ENCODE results near the gene PRPH. TPM values are rescaled to one million over a fixed set of nuclear protein-coding genes. Genes with fewer than 3 reads are reported as not detected.
"Not testable (repeated sequence)": the region's sequence is repeated elsewhere in the genome, so short reads cannot be mapped to it uniquely, and the experiment has no call there.

Gene PRPH
- polyA plus RNA-seq, 4 donors = 9.1 to 89.9 TPM; not detected in 2

DNA sequence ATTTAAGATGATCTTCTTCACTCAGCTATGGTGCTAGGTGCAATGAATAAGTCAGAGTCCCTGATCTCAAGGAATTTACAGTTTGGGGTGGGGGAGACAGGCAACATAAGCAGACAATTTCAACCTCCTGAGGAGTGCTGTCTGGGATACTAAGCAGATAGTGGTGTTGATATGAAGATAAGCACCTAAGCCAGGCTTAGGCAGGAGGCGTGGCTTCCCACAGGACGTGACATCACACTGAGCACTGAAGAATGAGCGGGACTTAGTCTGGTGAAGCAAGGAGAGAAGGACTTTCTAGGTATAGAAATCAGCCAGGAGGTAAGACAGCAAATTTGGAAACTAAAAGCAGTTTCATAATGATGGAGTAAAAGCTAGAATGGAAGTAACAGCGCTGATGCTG is 6.8 kb downstream of the PRPH start:
- peaks cover 0 to 47% (median 14%) of the 10 kb centered on the region in 3 donors for H3K27me3 ChIP-seq (ENCODE audit: control insufficient read depth in 3 of 3, insufficient read depth in 3 of 3, low read length in 3 of 3)
- H3K9me3 ChIP-seq (ENCODE audit: control insufficient read depth in 2 of 2, insufficient read depth in 1 of 2, low read depth in 1 of 2, low read length in 1 of 2) = no peaks in the 10 kb centered on the region

DNA sequence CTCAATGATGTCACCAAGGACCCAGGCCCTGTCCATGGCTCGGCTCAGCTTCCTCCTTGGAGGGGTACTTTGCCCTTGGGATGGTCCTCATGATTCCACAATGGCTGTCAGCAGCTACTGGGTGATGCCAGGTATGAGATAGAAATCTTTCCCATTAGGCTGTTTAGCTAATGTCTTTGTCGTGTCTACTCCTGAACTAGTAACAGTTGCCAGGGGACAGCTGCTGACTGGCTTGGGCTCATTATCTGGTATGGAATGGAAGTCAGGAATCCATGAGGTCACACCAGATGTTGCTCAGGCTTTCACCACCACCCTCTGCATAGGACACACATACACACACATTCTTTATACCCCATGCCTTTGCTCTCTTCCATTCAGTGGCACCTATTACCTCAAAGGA is 9.2 kb downstream of the PRPH start:
- no peaks in the 10 kb centered on the region for H3K4me1 ChIP-seq (ENCODE audit: control insufficient read depth in 3 of 3, insufficient read depth in 2 of 3, low read depth in 1 of 3, low read length in 2 of 3)
- H3K27me3 ChIP-seq (ENCODE audit: control insufficient read depth in 3 of 3, insufficient read depth in 3 of 3, low read length in 3 of 3) = peaks cover 0 to 29% (median 0%) of the 10 kb centered on the region in 3 donors
- no peak overlapping the region for H3K27ac ChIP-seq (ENCODE audit: low read depth in 1 of 3, low read length in 2 of 3)
- no peaks in the 10 kb centered on the region for H3K36me3 ChIP-seq (ENCODE audit: control insufficient read depth in 3 of 3, insufficient read depth in 2 of 3, low read depth in 1 of 3, low read length in 3 of 3)
- H3K4me3 ChIP-seq (ENCODE audit: low read depth in 1 of 3, low read length in 3 of 3) = no peak overlapping the region
- no peak for FAIRE-seq
- 35 to 73% (median 63%) methylated on average over 2 of the region's 2 CpGs for WGBS, 3 donors
- no peak for DNase-seq
- H3K9me3 ChIP-seq (ENCODE audit: control insufficient read depth in 2 of 2, insufficient read depth in 1 of 2, low read depth in 1 of 2, low read length in 1 of 2) = no peaks in the 10 kb centered on the region

More for the DNA sequence above, 6.8 kb downstream of the PRPH start:
- FAIRE-seq (no peak), DNase-seq (no peak)
- no peak overlapping the region for H3K27ac ChIP-seq (ENCODE audit: low read depth in 1 of 3, low read length in 2 of 3)
- H3K36me3 ChIP-seq (ENCODE audit: control insufficient read depth in 3 of 3, insufficient read depth in 2 of 3, low read depth in 1 of 3, low read length in 3 of 3) = no peaks in the 10 kb centered on the region
- peaks cover 1 to 6% (median 5%) of the 10 kb centered on the region in 3 donors for H3K4me1 ChIP-seq (ENCODE audit: control insufficient read depth in 3 of 3, insufficient read depth in 2 of 3, low read depth in 1 of 3, low read length in 2 of 3)
- WGBS, 3 donors = 52 to 56% (median 54%) methylated on average over 4 of the region's 4 CpGs
- no peak overlapping the region for H3K4me3 ChIP-seq (ENCODE audit: low read depth in 1 of 3, low read length in 3 of 3)

DNA sequence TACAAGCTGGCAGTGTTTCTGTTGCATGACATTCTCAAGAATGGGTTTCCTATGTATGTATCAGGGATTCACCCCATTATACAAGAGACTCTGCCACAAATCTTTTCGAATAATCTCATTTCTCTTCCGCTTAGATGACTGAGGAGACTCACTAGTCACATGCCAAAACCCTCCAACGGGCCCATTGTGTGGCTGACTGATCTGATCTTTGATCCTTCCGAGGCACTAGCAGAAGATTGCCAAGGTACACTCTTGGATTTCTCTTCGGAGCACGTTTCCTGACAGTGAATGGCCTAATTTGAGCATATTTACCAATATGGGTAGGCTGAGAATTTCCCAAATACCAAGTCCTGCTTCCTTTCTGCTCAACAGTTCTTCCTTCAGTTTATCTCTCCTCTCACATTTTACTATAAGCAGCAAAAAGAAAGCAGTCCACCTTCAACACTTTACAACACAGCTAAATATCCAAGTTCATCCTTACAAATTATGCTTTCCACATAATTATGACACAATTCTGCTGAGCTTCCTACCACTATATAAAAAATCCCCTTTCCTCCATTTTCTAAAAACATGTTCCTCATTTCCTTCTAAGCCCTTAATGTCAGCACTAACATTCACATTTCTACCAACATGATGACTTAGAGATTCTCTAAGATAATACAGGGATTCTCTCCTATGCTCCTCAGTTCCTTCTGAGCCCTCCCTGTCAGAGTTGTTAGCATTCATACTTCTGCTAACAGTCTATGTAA is 11.0 kb downstream of the PRPH start:
- FAIRE-seq (no peak), DNase-seq (peak in 1 of 2 donors; percentile 45)
- no peaks in the 10 kb centered on the region for H3K36me3 ChIP-seq (ENCODE audit: control insufficient read depth in 3 of 3, insufficient read depth in 2 of 3, low read depth in 1 of 3, low read length in 3 of 3)
- 34 to 59% (median 39%) methylated on average over 6 of the region's 6 CpGs for WGBS, 3 donors
- H3K27me3 ChIP-seq (ENCODE audit: control insufficient read depth in 3 of 3, insufficient read depth in 3 of 3, low read length in 3 of 3) = peaks cover 0 to 24% (median 0%) of the 10 kb centered on the region in 3 donors
- H3K9me3 ChIP-seq (ENCODE audit: control insufficient read depth in 2 of 2, insufficient read depth in 1 of 2, low read depth in 1 of 2, low read length in 1 of 2) = no peaks in the 10 kb centered on the region
- no peaks in the 10 kb centered on the region for H3K4me1 ChIP-seq (ENCODE audit: control insufficient read depth in 3 of 3, insufficient read depth in 2 of 3, low read depth in 1 of 3, low read length in 2 of 3)
- H3K27ac ChIP-seq (ENCODE audit: low read depth in 1 of 3, low read length in 2 of 3) = no peak overlapping the region
- no peak overlapping the region for H3K4me3 ChIP-seq (ENCODE audit: low read depth in 1 of 3, low read length in 3 of 3)

DNA sequence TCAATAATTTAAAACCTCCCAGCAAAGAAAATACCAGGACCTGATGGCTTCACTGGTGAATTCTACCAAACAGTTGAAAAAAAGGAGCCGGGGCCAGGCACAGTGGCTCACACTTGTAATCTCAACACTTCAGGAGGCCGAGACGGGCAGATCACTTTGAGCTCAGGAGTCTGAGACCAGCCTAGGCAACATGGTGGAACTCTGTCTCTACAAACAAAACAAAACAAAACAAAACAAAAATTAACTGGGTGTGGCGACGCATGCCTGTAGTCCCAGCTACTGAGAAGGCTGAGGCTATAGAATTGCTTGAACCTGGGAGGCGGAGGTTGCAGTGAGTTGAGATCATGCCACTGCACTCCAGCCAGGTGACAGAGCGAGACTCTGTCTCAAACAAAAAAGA is 14.4 kb downstream of the PRPH start:
- Histone ChIP-seq H3K9me3 (ENCODE audit: control insufficient read depth in 2 of 2, insufficient read depth in 1 of 2, low read depth in 1 of 2, low read length in 1 of 2) (no peaks in the 10 kb centered on the region), H3K27me3 (ENCODE audit: control insufficient read depth in 3 of 3, insufficient read depth in 3 of 3, low read length in 3 of 3) (peaks cover 0 to 10% (median 0%) of the 10 kb centered on the region in 3 donors), H3K36me3 (ENCODE audit: control insufficient read depth in 3 of 3, insufficient read depth in 2 of 3, low read depth in 1 of 3, low read length in 3 of 3) (no peaks in the 10 kb centered on the region), H3K4me3 (ENCODE audit: low read depth in 1 of 3, low read length in 3 of 3) (no peak overlapping the region), H3K27ac (ENCODE audit: low read depth in 1 of 3, low read length in 2 of 3) (no peak overlapping the region), H3K4me1 (ENCODE audit: control insufficient read depth in 3 of 3, insufficient read depth in 2 of 3, low read depth in 1 of 3, low read length in 2 of 3) (no peaks in the 10 kb centered on the region)
- DNase-seq (no peak), FAIRE-seq (no peak)
- 86 to 91% (median 87%) methylated on average over 7 of the region's 7 CpGs for WGBS, 3 donors

DNA sequence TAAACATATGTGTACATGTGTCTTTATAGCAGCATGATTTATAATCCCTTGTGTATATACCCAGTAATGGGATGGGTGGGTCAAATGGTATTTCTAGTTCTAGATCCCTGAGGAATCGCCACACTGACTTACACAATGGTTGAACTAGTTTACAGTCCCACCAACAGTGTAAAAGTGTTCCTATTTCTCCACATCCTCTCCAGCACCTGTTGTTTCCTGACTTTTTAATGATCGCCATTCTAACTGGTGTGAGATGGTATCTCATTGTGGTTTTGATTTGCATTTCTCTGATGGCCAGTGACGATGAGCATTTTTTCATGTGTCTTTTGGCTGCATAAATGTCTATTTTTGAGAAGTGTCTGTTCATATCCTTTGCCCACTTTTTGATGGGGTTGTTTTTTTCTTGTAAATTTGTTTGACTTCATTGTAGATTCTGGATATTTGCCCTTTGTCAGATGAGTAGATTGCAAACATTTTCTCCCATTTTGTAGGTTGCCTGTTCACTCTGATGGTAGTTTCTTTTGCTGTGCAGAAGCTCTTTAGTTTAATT is 15.6 kb downstream of the PRPH start:
- FAIRE-seq, DNase-seq: not testable (repeated sequence)
- WGBS, 3 donors = 49 to 70% (median 65%) methylated on average over 2 of the region's 3 CpGs

DNA sequence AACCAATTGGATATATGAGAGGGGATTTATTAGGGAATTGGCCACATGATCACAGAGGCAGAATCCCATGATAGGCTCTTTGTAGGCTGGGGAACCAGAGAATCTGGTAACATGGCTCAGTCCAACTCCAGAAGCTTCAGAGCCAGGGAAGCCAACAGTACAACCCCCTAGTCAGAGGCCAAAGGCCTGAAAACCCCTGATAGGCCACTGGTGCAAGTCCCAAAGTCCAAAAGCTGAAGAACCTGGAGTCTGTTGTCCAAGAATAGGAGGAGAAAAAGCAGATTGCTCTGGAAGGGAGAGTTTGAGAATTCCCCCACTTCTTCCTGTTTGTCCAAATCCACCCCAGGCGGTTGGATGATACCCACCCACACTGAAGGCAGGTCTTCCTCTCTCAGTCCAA is 19.9 kb downstream of the PRPH start:
- Histone ChIP-seq H3K36me3 (ENCODE audit: control insufficient read depth in 3 of 3, insufficient read depth in 2 of 3, low read depth in 1 of 3, low read length in 3 of 3) (no peaks in the 10 kb centered on the region), H3K4me3 (ENCODE audit: low read depth in 1 of 3, low read length in 3 of 3) (no peak overlapping the region), H3K27ac (ENCODE audit: low read depth in 1 of 3, low read length in 2 of 3) (peak overlapping the region in 2 of 3 donors; percentile 62 to 68), H3K4me1 (ENCODE audit: control insufficient read depth in 3 of 3, insufficient read depth in 2 of 3, low read depth in 1 of 3, low read length in 2 of 3) (peaks cover 0 to 10% (median 0%) of the 10 kb centered on the region in 3 donors), H3K27me3 (ENCODE audit: control insufficient read depth in 3 of 3, insufficient read depth in 3 of 3, low read length in 3 of 3) (no peaks in the 10 kb centered on the region), H3K9me3 (ENCODE audit: control insufficient read depth in 2 of 2, insufficient read depth in 1 of 2, low read depth in 1 of 2, low read length in 1 of 2) (no peaks in the 10 kb centered on the region)
- DNase-seq (peak; percentile 37 to 84), FAIRE-seq (no peak)
- WGBS, 3 donors = 65 to 80% (median 74%) methylated on average over 1 of the region's 1 CpG

More for the DNA sequence above, 15.6 kb downstream of the PRPH start:
- not testable (repeated sequence) for H3K27ac ChIP-seq (ENCODE audit: low read depth in 1 of 3, low read length in 2 of 3); H3K9me3 ChIP-seq (ENCODE audit: control insufficient read depth in 2 of 2, insufficient read depth in 1 of 2, low read depth in 1 of 2, low read length in 1 of 2); H3K4me3 ChIP-seq (ENCODE audit: low read depth in 1 of 3, low read length in 3 of 3); H3K36me3 ChIP-seq (ENCODE audit: control insufficient read depth in 3 of 3, insufficient read depth in 2 of 3, low read depth in 1 of 3, low read length in 3 of 3); H3K27me3 ChIP-seq (ENCODE audit: control insufficient read depth in 3 of 3, insufficient read depth in 3 of 3, low read length in 3 of 3)
- H3K4me1 ChIP-seq (ENCODE audit: control insufficient read depth in 3 of 3, insufficient read depth in 2 of 3, low read depth in 1 of 3, low read length in 2 of 3) = peaks cover 0 to 10% (median 0%) of the 10 kb centered on the region in 3 donors

DNA sequence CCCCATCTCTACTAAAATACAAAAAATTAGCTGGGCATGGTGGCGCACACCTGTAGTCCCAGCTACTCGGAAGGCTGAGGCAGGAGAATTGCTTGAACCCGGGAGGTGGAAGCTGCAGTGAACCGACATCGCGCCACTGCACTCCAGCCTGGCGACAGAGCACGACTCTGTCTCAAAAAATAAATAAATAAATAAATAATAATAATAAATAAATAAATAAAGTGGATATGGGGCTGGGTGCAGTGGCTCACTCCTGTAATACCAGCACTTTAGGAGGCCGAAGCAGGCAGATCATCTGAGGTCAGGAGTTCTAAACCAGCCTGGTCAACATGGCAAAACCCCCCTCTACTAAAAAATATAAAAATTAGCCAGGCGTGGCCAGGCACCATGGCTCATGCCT is 22.2 kb downstream of the PRPH start:
- DNase-seq; H3K36me3 ChIP-seq (ENCODE audit: control insufficient read depth in 3 of 3, insufficient read depth in 2 of 3, low read depth in 1 of 3, low read length in 3 of 3); H3K4me3 ChIP-seq (ENCODE audit: low read depth in 1 of 3, low read length in 3 of 3); H3K27me3 ChIP-seq (ENCODE audit: control insufficient read depth in 3 of 3, insufficient read depth in 3 of 3, low read length in 3 of 3); FAIRE-seq; H3K27ac ChIP-seq (ENCODE audit: low read depth in 1 of 3, low read length in 2 of 3); H3K9me3 ChIP-seq (ENCODE audit: control insufficient read depth in 2 of 2, insufficient read depth in 1 of 2, low read depth in 1 of 2, low read length in 1 of 2): not testable (repeated sequence)
- H3K4me1 ChIP-seq (ENCODE audit: control insufficient read depth in 3 of 3, insufficient read depth in 2 of 3, low read depth in 1 of 3, low read length in 2 of 3) = peaks cover 0 to 10% (median 0%) of the 10 kb centered on the region in 3 donors
- WGBS, 3 donors = 95% methylated on average over 10 of the region's 10 CpGs

DNA sequence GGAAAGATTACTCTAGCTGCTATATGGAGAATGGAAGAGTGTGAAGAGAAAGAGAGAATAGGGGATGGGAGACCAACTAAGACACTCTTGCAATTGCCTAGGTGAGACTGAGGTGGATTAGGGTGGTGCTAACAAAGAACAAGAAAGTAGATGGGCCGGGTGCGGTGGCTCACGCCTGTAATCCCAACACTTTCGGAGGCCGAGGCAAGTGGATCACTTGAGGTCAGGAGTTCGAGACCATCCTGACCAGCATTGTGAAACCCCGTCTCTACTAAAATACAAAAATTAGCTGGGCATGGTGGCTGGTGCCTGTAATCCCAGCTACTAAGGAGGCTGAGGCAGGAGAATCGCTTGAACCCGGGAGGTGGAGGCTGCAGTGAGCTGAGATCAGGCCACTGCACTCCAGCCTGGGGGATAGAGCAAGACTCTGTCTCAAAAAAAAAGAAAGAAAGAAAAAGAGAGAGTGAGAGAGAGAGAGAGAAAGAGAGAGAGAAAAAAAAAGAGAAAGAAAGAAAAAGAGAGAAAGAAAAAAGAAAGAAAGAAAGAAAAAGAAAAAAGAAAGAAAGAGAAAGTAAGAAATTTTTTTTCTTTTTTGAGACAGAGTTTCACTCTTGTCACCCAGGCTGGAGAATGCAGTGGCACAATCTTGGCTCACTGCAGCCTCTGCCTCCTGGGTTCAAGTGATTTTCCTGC is 25.6 kb downstream of the PRPH start:
- H3K27me3 ChIP-seq (ENCODE audit: control insufficient read depth in 3 of 3, insufficient read depth in 3 of 3, low read length in 3 of 3); H3K4me3 ChIP-seq (ENCODE audit: low read depth in 1 of 3, low read length in 3 of 3); H3K36me3 ChIP-seq (ENCODE audit: control insufficient read depth in 3 of 3, insufficient read depth in 2 of 3, low read depth in 1 of 3, low read length in 3 of 3); H3K9me3 ChIP-seq (ENCODE audit: control insufficient read depth in 2 of 2, insufficient read depth in 1 of 2, low read depth in 1 of 2, low read length in 1 of 2); FAIRE-seq; DNase-seq; H3K27ac ChIP-seq (ENCODE audit: low read depth in 1 of 3, low read length in 2 of 3); H3K4me1 ChIP-seq (ENCODE audit: control insufficient read depth in 3 of 3, insufficient read depth in 2 of 3, low read depth in 1 of 3, low read length in 2 of 3): not testable (repeated sequence)
- 93 to 94% (median 94%) methylated on average over 9 of the region's 9 CpGs for WGBS, 3 donors
